ENCODE data around the gene DHX58.
"Not testable (repeated sequence)": the region's sequence is repeated elsewhere in the genome, so short reads cannot be mapped to it uniquely, and the experiment has no call there.

Gene DHX58

DNA sequence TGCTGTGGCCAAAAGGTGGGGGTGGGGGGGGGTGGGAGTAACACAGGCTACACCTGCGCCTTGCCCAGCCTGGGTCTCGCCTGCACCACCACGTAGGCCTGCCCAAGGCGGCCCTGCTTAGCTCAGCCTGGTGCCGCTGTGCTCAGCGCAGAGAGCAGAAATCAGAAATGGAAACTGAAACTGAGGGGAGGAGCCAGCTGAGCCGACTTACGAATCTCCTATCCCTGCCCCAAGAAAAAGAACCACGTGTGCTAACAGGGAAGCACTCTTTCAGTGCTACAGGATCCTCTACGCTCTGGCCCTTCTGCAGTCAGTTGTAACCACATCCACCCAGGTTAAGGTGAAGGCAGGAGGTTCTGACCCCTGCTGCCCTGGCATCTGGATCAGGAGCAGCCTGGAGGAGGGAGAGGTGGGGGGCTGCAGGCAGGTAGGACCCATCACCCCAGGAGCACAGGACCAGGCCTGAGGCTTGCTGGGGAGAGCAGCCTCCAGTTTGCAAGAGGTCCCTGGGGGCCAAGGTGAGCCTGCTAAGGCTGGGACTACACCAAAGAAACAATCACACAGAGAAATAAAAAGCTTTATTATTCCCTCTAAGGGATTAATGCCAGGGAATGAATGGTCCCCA lies at the start of gene DHX58:
TSS of gene DHX58 (minus strand) at position 163 of the 625 bp plus-strand sequence. CDS start 822 bp downstream, outside the sequence.
- peak; percentile 92 for DNase-seq (ENCODE audit: low read depth)

DNA sequence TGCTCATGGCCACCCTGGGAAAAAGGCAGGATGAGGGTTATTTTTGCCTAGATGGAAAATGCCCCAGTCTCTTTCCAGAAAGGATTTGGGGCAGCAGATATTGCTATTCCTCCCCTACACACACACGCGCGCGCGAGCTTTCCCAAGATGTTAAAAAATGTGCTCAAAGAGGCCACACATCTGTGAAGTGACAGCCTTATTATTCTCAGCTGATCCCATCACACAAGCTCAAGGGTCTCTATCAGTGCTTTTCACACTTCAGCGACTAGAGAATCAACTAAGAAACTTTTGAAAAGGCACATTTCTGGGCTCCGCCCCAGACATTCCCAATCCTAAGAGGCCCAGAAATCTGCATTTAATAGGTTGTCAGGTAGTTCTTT lies 48.0 kb upstream of the DHX58 start:
- DNase-seq (ENCODE audit: low read depth), result no peak

- DNase-seq (ENCODE audit: low read depth), result no peak
These were observed 47.4 kb upstream of the DHX58 start for GRCh38 chr17:42159796-42160530.

- DNase-seq (ENCODE audit: low read depth), result peak; percentile 33
These were observed 43.1 kb upstream of the DHX58 start for GRCh38 chr17:42155614-42156045.

DNA sequence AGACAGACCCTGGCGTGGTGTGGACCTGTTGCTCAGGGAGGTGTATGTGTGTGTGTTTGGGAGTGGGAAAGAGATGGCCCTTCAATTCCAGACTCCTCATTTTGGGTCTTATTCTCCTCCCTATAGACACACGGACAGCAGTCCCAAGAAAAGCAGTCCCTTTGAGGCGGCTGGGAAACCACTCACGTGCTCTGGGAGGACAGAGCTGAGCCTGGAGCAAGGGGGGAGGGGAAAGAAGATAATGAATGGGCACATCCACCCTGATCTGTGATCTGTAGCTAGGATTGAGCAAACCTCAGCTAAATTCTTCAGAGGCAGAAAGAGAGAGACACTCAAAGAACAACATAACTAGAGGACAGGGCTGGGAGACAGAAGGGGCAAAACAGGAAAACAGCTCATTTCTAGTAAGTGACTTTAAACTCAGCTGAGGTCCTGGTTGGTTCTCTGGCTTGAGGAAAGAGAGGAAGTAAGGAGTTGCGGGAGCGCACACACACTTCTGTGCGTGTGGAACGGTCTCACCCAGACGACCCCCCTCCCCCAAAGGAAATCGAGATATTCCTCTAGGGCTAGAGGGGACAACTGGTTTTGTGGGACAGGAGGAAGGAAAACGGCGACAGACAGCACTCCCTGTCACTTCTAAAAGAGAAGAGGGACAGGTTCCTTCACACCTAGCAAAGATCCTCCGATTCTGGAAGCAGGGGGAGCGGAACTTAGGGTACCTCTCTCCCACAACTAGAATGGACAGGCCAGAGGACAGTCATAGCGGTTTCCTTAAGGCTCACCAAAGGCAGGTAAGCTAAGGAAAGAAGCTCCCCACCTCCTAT lies 41.6 kb upstream of the DHX58 start:
- DNase-seq (ENCODE audit: low read depth), result peak; percentile 54

GRCh38 chr17:42146911-42147607 lies 34.5 kb upstream of the DHX58 start:
- no peak for DNase-seq (ENCODE audit: low read depth)

GRCh38 chr17:42143138-42143537 lies 30.6 kb upstream of the DHX58 start:
- DNase-seq (ENCODE audit: low read depth), result peak; percentile 16

GRCh38 chr17:42142371-42142896 lies 29.9 kb upstream of the DHX58 start:
- DNase-seq (ENCODE audit: low read depth), result peak; percentile 97

- no peak for DNase-seq (ENCODE audit: low read depth)
These were observed 28.9 kb upstream of the DHX58 start for GRCh38 chr17:42141382-42141781.

- not testable (repeated sequence) for DNase-seq (ENCODE audit: low read depth)
These were observed 28.2 kb upstream of the DHX58 start for GRCh38 chr17:42140690-42141089.

DNA sequence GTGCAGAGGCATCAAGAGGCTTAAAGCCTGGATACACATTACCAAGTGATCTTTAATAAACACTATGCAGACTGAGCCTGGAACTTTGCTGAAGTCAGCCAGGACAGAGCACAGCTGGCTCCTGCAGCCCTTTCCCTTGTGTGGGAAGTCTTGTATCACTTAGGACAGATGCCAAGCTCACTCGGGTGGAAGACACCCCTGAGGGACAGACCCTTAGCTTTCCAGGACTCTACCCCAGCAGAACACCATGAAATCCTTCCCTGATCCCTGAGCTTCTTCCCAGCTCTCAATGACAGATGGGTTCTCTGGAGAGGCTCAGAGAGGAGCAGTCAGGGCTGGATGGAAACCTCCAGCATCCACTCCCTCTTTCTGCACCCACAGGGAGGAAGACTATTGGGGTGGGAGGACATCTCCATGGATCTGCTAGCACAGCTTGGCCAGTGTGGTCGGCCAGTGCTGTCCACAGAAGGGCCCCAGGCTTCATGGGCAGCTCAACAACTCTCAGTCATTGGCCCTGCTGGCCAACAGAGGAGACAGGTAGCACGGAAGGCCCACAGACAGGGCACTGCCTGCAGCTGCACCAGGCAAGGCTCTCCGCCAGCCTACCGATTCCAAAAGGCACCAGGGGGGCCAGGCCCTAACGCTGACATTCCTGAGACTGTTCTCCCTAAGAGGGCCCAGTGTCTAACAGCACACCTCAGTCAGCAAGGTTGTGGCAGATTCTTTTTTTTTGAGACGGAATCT lies 26.4 kb upstream of the DHX58 start:
- DNase-seq (ENCODE audit: low read depth), result no peak

DNA sequence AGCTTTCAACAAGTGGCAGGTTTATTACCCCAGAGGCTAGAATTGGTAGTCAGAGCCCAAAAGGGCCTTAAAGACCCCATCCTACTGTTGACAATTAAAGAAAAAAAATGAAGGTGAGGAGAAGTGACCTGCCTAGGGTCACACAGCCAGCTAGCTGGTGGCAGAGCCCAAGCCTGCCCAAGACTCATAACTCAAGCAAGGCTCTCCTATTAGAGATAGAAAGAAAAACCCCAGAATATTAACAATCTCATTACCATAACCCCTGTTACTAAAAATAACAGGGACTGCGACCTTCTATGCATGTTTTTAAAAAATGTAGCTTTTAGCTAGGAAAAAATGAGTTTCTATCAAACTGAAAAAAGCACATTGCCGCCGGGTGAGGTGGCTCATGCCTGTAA lies 24.1 kb upstream of the DHX58 start:
- DNase-seq (ENCODE audit: low read depth), result no peak

DNA sequence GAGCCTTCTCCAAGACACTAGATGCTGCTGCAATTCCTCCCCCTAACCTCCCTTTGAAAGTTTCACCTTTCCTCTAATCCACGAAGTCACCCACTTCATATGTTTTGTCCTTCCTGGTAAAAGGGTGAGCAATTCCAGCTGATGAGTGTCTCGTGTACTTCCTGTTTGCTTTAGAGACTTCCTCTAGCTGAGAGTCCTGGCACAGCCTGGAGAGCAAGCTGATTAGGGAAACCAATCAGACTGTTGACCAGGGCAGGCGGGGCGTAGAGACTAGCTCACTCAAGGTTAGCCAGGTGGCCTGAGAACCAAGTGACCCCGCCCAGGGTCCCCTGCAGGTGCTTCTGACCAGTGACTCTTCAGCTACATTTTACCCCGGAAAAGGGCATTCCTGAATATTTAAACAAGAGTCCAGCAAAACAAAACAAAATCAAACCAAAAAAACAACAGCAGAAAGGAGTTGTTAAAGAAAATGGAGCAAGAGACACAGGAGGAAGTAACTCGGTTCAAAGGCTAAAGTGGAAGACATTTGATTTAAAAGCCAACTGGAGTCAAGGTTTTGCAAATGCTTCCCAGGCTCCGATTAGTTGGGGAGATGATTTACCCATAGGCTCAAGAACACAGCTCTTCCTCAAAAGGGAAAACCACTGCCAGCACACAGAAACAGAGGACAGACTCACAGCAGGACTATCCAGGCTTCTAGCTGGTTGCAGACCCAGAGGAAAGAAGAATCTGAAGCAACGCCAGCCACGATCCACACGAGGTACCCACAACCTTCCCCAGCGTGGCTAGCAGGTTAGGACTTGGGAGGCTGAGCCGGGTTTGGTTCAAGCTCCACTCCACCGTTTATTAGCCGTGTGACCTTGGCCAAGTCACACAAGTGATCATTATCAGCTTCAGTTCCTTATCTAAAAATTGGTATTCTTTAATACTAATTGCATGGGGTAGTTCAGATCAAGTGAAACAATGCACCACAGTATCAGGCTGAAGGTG lies 23.4 kb upstream of the DHX58 start:
- peak; percentile 77 for DNase-seq (ENCODE audit: low read depth)

- DNase-seq (ENCODE audit: low read depth), result no peak
These were observed 22.6 kb upstream of the DHX58 start for GRCh38 chr17:42135151-42135550.

DNA sequence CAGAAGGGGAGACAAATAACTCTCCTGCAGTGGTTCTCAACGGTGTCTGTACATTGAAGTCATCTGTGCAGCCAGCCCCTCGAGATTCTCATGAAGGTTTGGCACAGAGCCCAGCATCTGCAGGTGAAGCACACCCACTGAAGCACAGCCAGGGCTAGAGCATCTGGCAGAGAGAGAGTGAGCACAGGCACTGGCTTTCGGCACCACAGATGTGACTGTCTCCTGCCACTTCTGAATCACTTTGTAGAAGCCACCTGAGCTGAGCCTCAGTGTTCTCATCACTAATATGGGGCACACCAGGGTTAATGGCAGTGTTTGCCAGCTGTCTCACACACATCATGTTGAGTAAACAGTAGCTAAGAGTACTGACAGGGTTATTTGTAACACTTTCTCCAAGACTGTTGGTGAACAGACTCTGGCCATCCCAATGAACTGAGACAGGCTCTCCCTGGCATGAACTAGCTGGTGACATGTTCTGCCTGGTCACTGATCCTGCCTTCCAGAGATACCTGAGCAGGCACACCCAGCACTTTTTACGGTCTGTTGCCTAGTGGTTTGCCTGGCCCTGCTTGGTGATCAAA lies 21.0 kb upstream of the DHX58 start:
- peak; percentile 6 for DNase-seq (ENCODE audit: low read depth)

DNA sequence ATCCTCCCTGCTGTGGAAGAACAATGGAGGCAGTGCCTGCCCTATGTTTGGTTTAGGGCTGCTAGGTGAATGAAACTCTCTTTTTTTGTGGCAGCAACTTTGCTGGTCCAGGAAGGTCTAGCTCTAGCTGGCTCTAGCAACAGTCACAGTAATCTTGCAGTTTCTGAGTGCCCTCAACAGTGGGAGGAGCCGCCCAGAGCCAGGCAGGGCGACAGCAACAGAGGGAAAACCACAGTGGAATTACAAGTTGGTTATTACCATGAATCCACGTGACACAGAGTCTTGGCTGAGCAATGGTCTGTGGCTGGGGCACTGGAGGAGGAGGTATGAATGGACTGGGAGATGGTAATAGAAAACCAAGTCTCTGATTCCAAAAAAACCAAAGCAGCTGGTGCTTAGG lies 20.4 kb upstream of the DHX58 start:
- DNase-seq (ENCODE audit: low read depth), result peak; percentile 92

DNA sequence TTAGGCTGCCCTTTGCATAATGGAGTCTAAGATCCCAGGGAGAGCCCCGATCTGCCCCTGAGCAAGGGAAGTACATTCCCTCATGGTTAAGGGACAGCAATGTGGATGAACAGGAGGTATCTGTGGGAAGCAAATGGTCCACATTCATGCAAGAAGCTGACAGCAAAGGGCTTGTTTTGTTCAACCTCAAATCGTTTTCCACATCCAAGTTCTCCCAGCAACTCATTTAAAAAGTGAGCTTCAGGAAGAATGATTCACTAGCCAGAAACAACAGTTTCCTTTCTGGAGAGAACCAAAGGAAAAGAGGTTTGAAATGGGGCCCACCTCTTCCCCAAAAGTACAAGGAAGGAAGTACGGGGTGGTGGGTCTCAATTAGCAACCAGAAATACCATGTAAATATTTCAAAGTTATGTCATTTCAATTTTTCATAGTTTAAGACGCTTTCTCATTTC lies 19.5 kb upstream of the DHX58 start:
- DNase-seq (ENCODE audit: low read depth), result peak; percentile 43

DNA sequence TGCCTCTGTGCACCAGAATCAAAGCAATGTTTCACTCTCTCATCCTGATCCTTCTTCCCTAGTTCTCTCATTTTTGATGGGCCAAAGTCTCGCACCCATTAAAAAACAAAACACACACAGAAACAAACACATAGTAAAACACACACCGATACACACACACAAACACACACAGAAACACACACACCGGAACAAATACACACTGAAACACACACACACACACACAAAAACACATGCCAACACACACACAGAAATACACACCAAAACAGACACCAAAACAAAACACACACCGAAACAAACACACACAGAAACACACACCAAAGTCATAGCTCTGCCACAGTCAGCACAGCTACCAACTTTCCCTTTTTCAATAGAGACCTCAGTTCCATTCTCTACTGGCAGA lies 18.7 kb upstream of the DHX58 start:
- DNase-seq (ENCODE audit: low read depth), result no peak

DNA sequence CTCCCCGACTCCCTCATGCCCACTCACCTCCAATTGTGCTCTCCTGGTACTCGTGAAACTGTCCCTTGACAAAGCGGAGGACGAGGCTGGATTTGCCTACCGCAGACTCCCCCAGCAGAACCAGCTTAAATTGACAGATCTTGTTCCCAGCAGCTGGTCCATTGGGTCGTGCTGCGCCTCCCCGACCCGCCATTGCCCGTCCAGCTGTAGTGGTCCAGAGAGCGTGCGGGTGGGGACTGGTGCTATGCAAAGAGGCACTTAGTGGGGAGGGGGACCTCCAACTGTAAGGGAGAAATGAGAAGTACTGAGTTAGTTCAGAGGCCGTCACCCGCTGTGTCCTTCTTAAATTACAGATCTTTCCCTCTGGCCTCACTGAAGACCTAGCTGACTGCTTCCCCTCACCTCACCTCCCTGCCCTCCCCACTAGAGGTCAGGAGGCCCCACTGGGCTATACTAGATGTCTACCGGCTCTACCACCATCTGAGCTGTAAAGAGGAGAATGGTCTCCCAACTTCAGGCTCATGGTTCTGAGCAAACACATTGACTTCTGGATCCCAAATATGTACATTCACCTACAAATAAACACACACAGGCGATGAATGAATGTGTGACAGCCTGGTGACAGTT lies 17.9 kb upstream of the DHX58 start:
- DNase-seq (ENCODE audit: low read depth), result no peak
